Eye (tissue), 1 donor: Measurements from ENCODE around the gene PSMB4.
"Not testable (repeated sequence)": the region's sequence is repeated elsewhere in the genome, so short reads cannot be mapped to it uniquely, and the experiment has no call there.

Source experiments
- DNase-seq: peaks from one replicate; pipeline ENCODE4 v3.0.0-alpha.2; 2015

The PSMB4 gene

DNA sequence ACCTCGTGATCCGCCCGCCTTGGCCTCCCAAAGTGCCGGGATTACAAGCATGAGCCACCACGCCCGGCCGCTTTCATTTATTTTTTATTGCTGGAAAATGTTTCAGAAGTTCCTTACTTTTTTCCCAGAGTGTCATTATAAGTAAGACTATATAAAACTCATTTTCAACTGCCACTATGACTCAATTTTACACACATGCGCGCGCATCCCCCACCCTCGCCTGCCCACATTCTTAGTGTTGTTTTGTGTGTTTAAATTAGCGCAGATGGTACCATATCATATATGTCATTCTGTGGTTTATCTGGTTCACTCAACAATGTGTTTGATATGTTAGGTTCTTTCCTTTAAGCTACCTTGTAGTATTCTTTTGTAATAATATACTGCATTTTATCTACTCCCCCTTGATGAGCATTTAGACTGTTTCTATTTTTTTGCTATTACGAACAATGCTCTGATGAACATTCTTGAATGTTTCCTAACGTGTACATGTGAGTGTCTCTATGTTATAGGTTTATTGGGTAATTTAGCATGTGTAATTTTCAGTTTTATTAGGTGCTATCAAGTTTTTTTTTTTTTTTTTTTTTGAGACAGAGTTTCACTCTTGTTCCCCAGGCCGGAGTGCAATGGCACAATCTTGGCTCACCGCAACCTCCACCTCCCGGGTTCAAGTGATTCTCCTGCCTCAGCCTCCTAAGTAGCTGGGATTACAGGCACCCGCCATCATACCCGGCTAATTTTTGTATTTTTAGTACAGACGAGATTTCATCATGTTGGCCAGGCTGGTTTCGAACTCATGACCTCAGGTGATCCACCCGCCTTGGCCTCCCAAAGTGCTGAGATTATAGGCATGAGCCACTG is 8.9 kb upstream of the PSMB4 start:
- not testable (repeated sequence) for DNase-seq

- no peak for DNase-seq
Measured at GRCh38 chr1:151391079-151391563, 8.3 kb upstream of the PSMB4 start.

- no peak for DNase-seq
Measured at GRCh38 chr1:151393583-151393982, 5.8 kb upstream of the PSMB4 start.

DNA sequence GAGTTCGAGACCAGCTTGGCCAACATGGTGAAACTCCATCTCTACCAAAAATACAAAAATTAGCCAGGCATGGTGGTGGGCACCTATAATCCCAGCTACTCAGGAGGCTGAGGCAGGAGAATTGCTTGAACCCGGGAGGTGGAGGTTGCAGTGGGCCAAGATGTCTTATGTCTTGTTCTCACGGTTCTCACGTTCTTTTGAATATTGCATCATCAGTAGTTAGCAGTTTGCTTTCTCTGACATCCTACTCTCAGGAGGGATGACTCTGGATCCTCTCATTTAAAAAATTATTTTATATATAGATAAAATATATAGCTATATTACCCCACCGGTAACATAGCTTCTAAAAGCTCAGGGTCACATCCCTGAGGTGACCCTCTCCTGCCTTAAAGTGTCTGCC is 3.1 kb upstream of the PSMB4 start:
- DNase-seq: not testable (repeated sequence)

DNA sequence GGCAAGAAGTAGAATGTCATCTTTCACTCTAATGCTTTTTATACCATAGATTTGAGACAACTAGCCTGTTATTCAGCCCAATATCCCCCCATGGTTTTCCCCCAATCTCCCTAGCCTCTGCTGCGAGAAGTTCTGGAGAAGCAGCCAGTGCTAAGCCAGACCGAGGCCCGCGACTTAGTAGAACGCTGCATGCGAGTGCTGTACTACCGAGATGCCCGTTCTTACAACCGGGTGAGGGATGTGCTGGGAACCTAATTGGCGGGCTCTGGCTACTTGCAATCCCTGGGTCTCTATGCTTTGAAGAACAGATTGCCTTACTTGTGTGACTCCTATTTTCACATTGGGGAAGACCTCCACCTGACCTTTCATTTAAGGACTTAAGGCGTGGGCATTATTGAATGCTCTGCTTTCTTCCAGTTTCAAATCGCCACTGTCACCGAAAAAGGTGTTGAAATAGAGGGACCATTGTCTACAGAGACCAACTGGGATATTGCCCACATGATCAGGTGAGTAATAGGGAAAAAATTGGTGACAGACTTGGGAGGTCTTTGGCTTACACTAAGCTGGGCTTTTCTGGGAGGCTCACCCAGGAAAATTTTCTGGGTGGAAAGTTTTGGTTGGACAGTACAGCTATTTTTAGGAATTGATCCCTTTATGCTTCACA is 1.9 kb downstream of the PSMB4 start:
- no peak for DNase-seq

DNA sequence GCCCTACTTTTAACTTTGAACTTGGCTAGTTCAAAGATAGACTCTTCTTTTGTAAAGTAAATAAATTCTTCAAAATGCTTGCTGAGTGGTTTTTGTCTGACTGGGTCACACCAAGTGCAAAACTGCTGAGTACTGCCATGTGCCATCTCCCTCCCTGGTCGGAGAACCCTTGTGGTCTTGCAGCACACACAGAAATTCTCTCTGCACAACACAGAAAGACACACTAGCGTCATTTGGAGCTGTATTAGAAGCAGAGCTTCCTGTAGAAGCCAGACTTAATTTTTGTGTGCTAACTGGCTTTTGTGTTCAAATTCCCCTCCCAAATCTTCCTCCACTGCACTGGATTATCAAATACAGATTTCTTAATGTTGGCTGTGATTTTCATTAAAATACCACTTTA is 2.5 kb downstream of the PSMB4 start:
- no peak for DNase-seq

- DNase-seq: no peak
Measured at GRCh38 chr1:151402764-151403163, 3.4 kb downstream of the PSMB4 start.

GRCh38 chr1:151403612-151404011 is 4.2 kb downstream of the PSMB4 start:
- DNase-seq: no peak

GRCh38 chr1:151405187-151405951 is 6.0 kb downstream of the PSMB4 start:
- no peak for DNase-seq

- DNase-seq: no peak
Measured at GRCh38 chr1:151406176-151406575, 6.8 kb downstream of the PSMB4 start.

DNA sequence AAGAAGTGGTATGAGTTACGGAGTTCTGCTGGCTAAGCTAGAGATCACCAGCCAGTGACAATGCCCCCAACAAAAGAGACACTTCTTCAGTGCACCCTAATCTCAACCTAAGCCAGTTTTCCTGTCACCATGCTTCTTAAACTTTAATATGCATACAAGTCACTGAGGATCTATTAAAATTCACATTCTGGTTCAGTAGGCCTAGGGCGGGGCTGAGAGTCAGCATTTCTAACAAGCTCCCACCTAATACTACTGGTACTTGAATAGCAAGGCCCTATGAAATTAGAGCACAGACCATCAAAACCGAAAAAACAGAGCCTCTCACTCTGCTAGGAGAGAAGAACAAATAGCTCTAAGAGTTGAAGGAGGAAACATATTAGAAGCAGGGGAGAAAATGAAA is 7.9 kb downstream of the PSMB4 start:
- no peak for DNase-seq

DNA sequence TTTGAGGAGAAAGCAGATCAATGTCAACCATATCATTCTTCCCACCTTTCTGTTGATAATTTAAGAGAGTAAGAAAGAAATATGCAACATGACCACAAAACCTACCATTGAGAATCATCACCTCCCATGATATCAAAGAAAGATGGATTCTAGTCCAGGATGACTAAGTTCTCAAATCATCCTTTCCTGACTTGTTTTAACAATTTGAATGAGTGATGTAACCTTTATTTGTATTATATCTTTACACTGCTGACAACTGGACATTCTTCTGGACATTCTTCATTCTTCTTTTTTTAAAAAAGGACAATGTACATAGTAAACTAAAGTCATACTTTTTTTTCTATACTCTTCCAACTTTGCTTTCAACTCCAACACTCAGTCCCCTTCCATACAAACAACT is 9.5 kb downstream of the PSMB4 start:
- DNase-seq: no peak

DNA sequence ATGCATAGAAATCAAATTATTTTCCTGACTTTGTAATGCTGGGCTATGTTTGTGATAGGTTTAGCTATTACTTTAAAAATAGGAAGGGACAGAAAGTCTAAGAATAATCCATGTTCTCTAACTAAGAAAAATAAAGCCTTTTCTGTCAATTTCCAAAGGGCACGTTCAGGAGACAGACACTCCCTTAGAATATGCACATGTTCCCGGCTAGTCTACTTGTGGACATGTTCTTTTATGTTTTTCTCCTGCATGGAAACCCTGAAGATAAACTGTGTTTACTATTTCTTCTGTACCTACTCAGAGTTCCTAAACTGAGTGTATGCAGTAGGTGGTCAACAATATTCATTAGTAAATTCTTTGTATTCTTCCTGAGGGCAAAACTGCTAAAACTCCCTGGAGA is 12.5 kb downstream of the PSMB4 start:
- DNase-seq: no peak

DNA sequence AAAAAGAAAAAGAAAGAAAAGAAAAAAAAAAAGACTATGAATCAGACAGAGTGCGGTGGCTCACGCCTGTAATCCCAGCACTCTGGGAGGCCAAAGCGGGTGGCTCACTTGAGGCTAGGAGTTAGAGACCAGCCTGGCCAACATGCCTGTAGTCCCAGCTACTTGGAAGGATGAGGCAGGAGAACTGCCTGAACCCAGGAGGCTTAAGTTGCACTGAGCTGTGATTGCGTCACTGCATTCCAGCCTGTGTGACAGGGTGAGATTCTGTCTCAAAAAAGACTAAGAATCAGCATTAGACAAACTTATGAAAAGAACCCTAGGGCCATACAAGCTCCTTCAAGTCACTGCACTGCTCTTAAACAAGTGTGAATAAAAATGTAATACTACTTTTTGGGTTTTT is 16.9 kb downstream of the PSMB4 start:
- DNase-seq: no peak

DNA sequence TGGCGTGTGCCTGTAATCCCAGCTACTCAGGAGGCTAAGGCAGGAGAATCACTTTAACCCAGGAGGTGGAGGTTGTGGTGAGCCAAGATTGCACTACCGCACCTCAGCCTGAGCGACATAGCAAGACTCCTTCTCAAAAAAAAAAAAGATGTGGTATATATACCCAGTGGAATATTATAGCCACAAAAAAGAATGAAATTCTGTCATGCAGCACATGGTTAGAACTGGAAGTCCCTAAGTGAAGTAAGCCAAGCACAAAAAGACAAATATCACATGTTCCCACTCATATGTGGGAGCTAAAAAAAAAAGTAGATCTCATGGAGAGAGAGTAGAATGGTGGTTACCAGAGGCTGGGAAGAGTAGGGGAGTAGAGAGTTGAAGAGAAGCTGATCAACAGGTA is 18.7 kb downstream of the PSMB4 start:
- DNase-seq: no peak

DNA sequence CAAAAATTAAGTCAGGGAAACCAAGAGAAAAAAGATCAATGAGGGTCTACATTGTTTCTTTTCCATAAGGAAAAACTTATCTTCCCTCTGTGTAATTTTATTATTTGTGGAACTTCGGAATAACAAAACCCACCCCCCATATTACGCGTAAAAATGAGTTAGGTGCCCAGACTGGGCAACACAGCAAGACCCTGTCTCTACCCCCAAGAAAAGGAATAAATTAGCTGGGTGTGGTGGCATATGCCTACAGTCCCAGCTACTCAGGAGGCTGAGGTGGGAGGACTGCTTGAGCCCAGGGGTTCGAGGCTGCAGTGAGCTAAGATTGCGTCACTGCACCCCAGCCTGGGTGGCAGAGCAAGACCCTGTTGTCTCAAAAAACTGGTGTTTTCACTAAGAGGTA is 20.4 kb downstream of the PSMB4 start:
- DNase-seq: no peak

GRCh38 chr1:151425103-151425502 is 25.7 kb downstream of the PSMB4 start:
- DNase-seq: no peak

- no peak for DNase-seq
Measured at GRCh38 chr1:151428068-151428467, 28.7 kb downstream of the PSMB4 start.

DNA sequence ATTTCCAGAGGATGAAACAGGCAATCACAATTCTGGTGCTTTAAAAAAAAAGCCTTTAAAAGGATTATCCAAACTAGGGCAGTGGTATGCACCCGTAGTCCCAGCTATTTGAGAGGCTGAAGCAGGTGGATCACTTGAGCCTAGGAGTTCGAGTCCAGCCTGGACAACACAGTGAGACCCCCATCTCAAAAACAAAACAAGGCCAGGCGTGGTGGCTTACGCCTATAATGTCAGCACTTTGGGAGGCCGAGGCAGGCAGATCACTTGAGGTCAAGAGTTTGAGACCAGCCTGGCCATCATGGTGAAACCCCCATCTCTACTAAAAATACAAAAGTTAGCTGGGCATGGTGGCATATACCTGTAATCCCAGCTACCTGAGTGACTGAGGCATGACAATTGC is 34.5 kb downstream of the PSMB4 start:
- DNase-seq: not testable (repeated sequence)

GRCh38 chr1:151435174-151435573 is 35.8 kb downstream of the PSMB4 start:
- no peak for DNase-seq

- DNase-seq: no peak
Measured at GRCh38 chr1:151436985-151437384, 37.6 kb downstream of the PSMB4 start.

GRCh38 chr1:151437396-151437795 is 38.0 kb downstream of the PSMB4 start:
- DNase-seq: not testable (repeated sequence)
